K562 (cell line): ENCODE measurements around the gene MBL2.

Experiments
- BCLAF1 ChIP-seq, 2 experiments: fragments of 450-650 bp in 1 of 2; IDR thresholded peaks; 2 replicates each; pipeline ENCODE4 v1.6.1; 2011 to 2017; ENCODE audit warnings: low read depth in 2 of 2, antibody characterized with exemption in 1 of 2, borderline replicate concordance in 1 of 2, low read length in 1 of 2, mild to moderate bottlenecking in 1 of 2, mixed read lengths in 1 of 2; ENCODE audit not compliant: control insufficient read depth in 1 of 2
- CHD1 ChIP-seq: fragments of 200-600 bp; sonication (generic); IDR thresholded peaks from one replicate; pipeline ENCODE4 v1.6.1; 2012; ENCODE audit warnings: mild to moderate bottlenecking, moderate library complexity, low read length, inconsistent platforms
- ETV1 ChIP-seq: fragments of 450-650 bp; conservative IDR thresholded peaks from 2 replicates; pipeline ENCODE4 v1.6.1; 2016; ENCODE audit warnings: missing genetic modification characterization, control low read depth, low read depth, missing compliant biosample characterization
- FOXM1 ChIP-seq, 2 experiments: fragments of 450-650 bp in 1 of 2; sonication (generic) in 1 of 2; formaldehyde crosslinking in 1 of 2; IDR thresholded peaks; 2 replicates each; pipeline versions ENCODE4 v1.6.1 to v1.9.0; 2017 to 2022; ENCODE audit warnings: low read depth in 2 of 2, mild to moderate bottlenecking in 2 of 2, missing genetic modification reagents in 1 of 2, moderate library complexity in 1 of 2
- HINFP ChIP-seq: fragments of 450-650 bp; conservative IDR thresholded peaks from 2 replicates; pipeline ENCODE4 v1.6.1; 2016; ENCODE audit warnings: missing genetic modification characterization, low read depth, mild to moderate bottlenecking, control low read depth, missing compliant biosample characterization
- HSF4 ChIP-seq: fragments of 250-450 bp; sonication (Bioruptor Pico); IDR thresholded peaks from 2 replicates; pipeline ENCODE4 v2.1.2; 2022; ENCODE audit warnings: mild to moderate bottlenecking, moderate library complexity, borderline replicate concordance
- MYBL2 ChIP-seq, 2 experiments: fragments of 450-650 bp in 1 of 2; sonication (generic) in 1 of 2; formaldehyde crosslinking in 1 of 2; IDR thresholded peaks; 2 replicates each; pipeline versions ENCODE4 v1.6.1 to v1.8.1; 2017 to 2022; ENCODE audit warnings: borderline replicate concordance in 1 of 2, inconsistent platforms in 1 of 2, low read depth in 1 of 2, mild to moderate bottlenecking in 1 of 2, missing genetic modification reagents in 1 of 2, moderate library complexity in 1 of 2
- POLR2A ChIP-seq: fragments of 450-650 bp; conservative IDR thresholded peaks from 2 replicates; pipeline ENCODE4 v1.6.1; 2016
- SMARCC2 ChIP-seq: fragments of 450-650 bp; IDR thresholded peaks from 2 replicates; pipeline ENCODE4 v1.6.1; 2017; ENCODE audit warnings: antibody characterized with exemption, moderate library complexity, mild to moderate bottlenecking, low read depth
- SREBF2 ChIP-seq: sonication (generic); formaldehyde crosslinking; IDR thresholded peaks from 2 replicates; pipeline ENCODE4 v1.4.0; 2020; ENCODE audit warnings: mild to moderate bottlenecking, missing genetic modification reagents
- TAF1 ChIP-seq: IDR thresholded peaks from 2 replicates; pipeline ENCODE4 v1.6.1; 2011; ENCODE audit warnings: mild to moderate bottlenecking, low read length, moderate library complexity; ENCODE audit not compliant: insufficient read depth, control insufficient read depth, severe bottlenecking; ENCODE audit errors: extremely low read depth
- ZNF592 ChIP-seq: fragments of 450-650 bp; IDR thresholded peaks from 2 replicates; pipeline ENCODE4 v1.6.1; 2017; ENCODE audit warnings: antibody characterized with exemption, mild to moderate bottlenecking

- TF ChIP-seq HSF4 (CRISPR knock-in tag) (no peak), FOXM1 (IDR thresholded peaks at IDR 0.05; ENCODE audit: low read depth) (no peak), FOXM1 (CRISPR knock-in tag; IDR thresholded peaks at IDR 0.05; ENCODE audit: low read depth) (no peak), BCLAF1 (IDR thresholded peaks at IDR 0.05; ENCODE audit: borderline replicate concordance in 1 of 2, control insufficient read depth in 1 of 2, low read depth in 2 of 2, low read length in 1 of 2) (no peak), POLR2A (no peak), CHD1 (no peak), SMARCC2 (no peak), SREBF2 (CRISPR knock-in tag) (no peak), TAF1 (no peak), MYBL2 (IDR thresholded peaks at IDR 0.05; ENCODE audit: low read depth) (no peak), MYBL2 (CRISPR knock-in tag; IDR thresholded peaks at IDR 0.05; ENCODE audit: borderline replicate concordance) (no peak), HINFP (tag) (no peak), ETV1 (tag) (no peak), ZNF592 (no peak)
Observed at GRCh38 chr10:52774600-52775106, 2.1 kb upstream of the MBL2 start.
